ENCODE results near the gene PF4V1.

The PF4V1 gene

GRCh38 chr4:73852771-73853170, 325 bp upstream of the PF4V1 start:
- TF ChIP-seq CTCF (IDR thresholded peaks at IDR 0.05; ENCODE audit: borderline replicate concordance, insufficient read depth, low read depth, low read length): no peak

GRCh38 chr4:73853718-73854473, 800 bp downstream of the PF4V1 start:
- no peak overlapping the region for H3K4me3 ChIP-seq (ENCODE audit: low read depth, low read length)
- TF ChIP-seq CTCF (IDR thresholded peaks at IDR 0.05; ENCODE audit: borderline replicate concordance, insufficient read depth, low read depth, low read length): no peak

More at GRCh38 chr4:73852771-73853170, 325 bp upstream of the PF4V1 start:
- no peak overlapping the region for H3K4me3 ChIP-seq (ENCODE audit: low read depth, low read length)

GRCh38 chr4:73855406-73855805, 2.3 kb downstream of the PF4V1 start:
- no peak overlapping the region for H3K4me3 ChIP-seq (ENCODE audit: low read depth, low read length)
- no peak for TF ChIP-seq CTCF (IDR thresholded peaks at IDR 0.05; ENCODE audit: borderline replicate concordance, insufficient read depth, low read depth, low read length)

GRCh38 chr4:73856518-73856917, 3.4 kb downstream of the PF4V1 start:
- TF ChIP-seq CTCF (IDR thresholded peaks at IDR 0.05; ENCODE audit: borderline replicate concordance, insufficient read depth, low read depth, low read length): no peak
- H3K4me3 ChIP-seq (ENCODE audit: low read depth, low read length): no peak overlapping the region

- TF ChIP-seq CTCF (IDR thresholded peaks at IDR 0.05; ENCODE audit: borderline replicate concordance, insufficient read depth, low read depth, low read length): no peak
- no peak overlapping the region for H3K4me3 ChIP-seq (ENCODE audit: low read depth, low read length)
Observed at GRCh38 chr4:73859614-73860088, 6.6 kb downstream of the PF4V1 start.

GRCh38 chr4:73860181-73860580, 7.1 kb downstream of the PF4V1 start:
- no peak for TF ChIP-seq CTCF (IDR thresholded peaks at IDR 0.05; ENCODE audit: borderline replicate concordance, insufficient read depth, low read depth, low read length)

GRCh38 chr4:73860917-73861316, 7.8 kb downstream of the PF4V1 start:
- no peak overlapping the region for H3K4me3 ChIP-seq (ENCODE audit: low read depth, low read length)
- TF ChIP-seq CTCF (IDR thresholded peaks at IDR 0.05; ENCODE audit: borderline replicate concordance, insufficient read depth, low read depth, low read length): no peak

More at GRCh38 chr4:73860181-73860580, 7.1 kb downstream of the PF4V1 start:
- no peak overlapping the region for H3K4me3 ChIP-seq (ENCODE audit: low read depth, low read length)

Data from GM12875 (cell line).